B cell (primary cell): ENCODE results near the gene WNK2. TPM values are rescaled to one million over a fixed set of nuclear protein-coding genes. Genes with fewer than 3 reads are reported as not detected.

Source experiments
- ATAC-seq: fragments of 200-7000 bp; cut with Tn5 transposase; one replicate; pipeline ENCODE4 v1.10.0; 2021; ENCODE audit warnings: low read depth, mild to moderate bottlenecking, moderate number of reproducible peaks, moderate library complexity
- CTCF ChIA-PET: fragments of 350-600 bp; sonication (Branson Sonifier 250); formaldehyde crosslinking; loops from one replicate; lab custom pipeline; 2021; ENCODE audit warnings: antibody characterized with exemption, inconsistent platforms; lab: Charles Lee
- POLR2A ChIA-PET: fragments of 350-600 bp; sonication (Branson Sonifier 250); formaldehyde crosslinking; loops from one replicate; lab custom pipeline; 2021; ENCODE audit warnings: antibody characterized with exemption; lab: Charles Lee
- DNase-seq: peaks from one replicate; pipeline ENCODE4 v3.0.0; 2013
- H2AFZ ChIP-seq: 2 replicates; pipeline ENCODE4 v1.6.1; 2012; ENCODE audit warnings: mild to moderate bottlenecking, low read depth, low read length; ENCODE audit not compliant: insufficient read depth, poor library complexity, severe bottlenecking
- H3K27ac ChIP-seq, 2 donors: 1 replicate in 1 of 2; 2 replicates in 1 of 2; pipeline ENCODE4 v1.5.1; 2012 to 2013; ENCODE audit warnings: low read length in 2 of 2, mild to moderate bottlenecking in 2 of 2, moderate library complexity in 1 of 2
- H3K27me3 ChIP-seq, 4 experiments: fragments of 200-600 bp in 1 of 4; sonication (generic) in 1 of 4; replicated peaks in 1 of 4; 1 replicate in 2 of 4; 2 replicates in 2 of 4; pipeline versions ENCODE4 v1.6.1 to v1.7.0; 2013 to 2016; ENCODE audit warnings: low read length in 3 of 4, mild to moderate bottlenecking in 2 of 4, mixed read lengths in 1 of 4, moderate library complexity in 1 of 4; ENCODE audit not compliant: insufficient read depth in 4 of 4, control insufficient read depth in 3 of 4; ENCODE audit errors: control extremely low read depth in 1 of 4
- H3K36me3 ChIP-seq, 2 experiments: replicated peaks in 1 of 2; 1 replicate in 1 of 2; 2 replicates in 1 of 2; pipeline versions ENCODE4 v1.6.1 to v1.7.1; 2013; ENCODE audit warnings: low read length in 1 of 2; ENCODE audit not compliant: insufficient read depth in 2 of 2, control insufficient read depth in 1 of 2; ENCODE audit errors: control extremely low read depth in 1 of 2, extremely low read depth in 1 of 2
- H3K4me1 ChIP-seq, 2 donors: fragments of 200-600 bp in 1 of 2; sonication (generic) in 1 of 2; 1 replicate in 1 of 2; 2 replicates in 1 of 2; pipeline versions ENCODE4 v1.5.1 to v1.6.1; 2013 to 2017; ENCODE audit warnings: low read length in 2 of 2; ENCODE audit not compliant: control insufficient read depth in 2 of 2, insufficient read depth in 2 of 2
- H3K4me2 ChIP-seq: replicated peaks from 2 replicates; pipeline ENCODE3; 2012; ENCODE audit warnings: mild to moderate bottlenecking, low read depth, low read length; ENCODE audit not compliant: poor library complexity, severe bottlenecking
- H3K4me3 ChIP-seq, 5 experiments: fragments of 200-600 bp in 1 of 5; sonication (generic) in 1 of 5; 1 replicate in 3 of 5; 2 replicates in 2 of 5; pipeline versions ENCODE4 v1.5.1 to v1.7.0; 2011 to 2016; ENCODE audit warnings: low read length in 4 of 5, mild to moderate bottlenecking in 4 of 5, low read depth in 2 of 5, control low read depth in 1 of 5, moderate library complexity in 1 of 5; ENCODE audit not compliant: insufficient read depth in 1 of 5; ENCODE audit errors: control extremely low read depth in 1 of 5, extremely low read depth in 1 of 5
- H3K79me2 ChIP-seq: fragments of 200-600 bp; sonication (generic); one replicate; pipeline ENCODE4 v1.6.0; 2016; ENCODE audit warnings: low read length; ENCODE audit not compliant: control insufficient read depth, insufficient read depth
- H3K9ac ChIP-seq: fragments of 200-600 bp; sonication (generic); 2 replicates; pipeline ENCODE4 v1.6.1; 2017; ENCODE audit warnings: mild to moderate bottlenecking, low read length, moderate library complexity
- H3K9me3 ChIP-seq, 3 donors: one replicate each; pipeline versions ENCODE4 v1.6.1 to v1.7.1; 2013; ENCODE audit warnings: low read length in 2 of 3; ENCODE audit not compliant: control insufficient read depth in 2 of 3, insufficient read depth in 1 of 3; ENCODE audit errors: control extremely low read depth in 1 of 3
- H4K20me1 ChIP-seq: 2 replicates; pipeline ENCODE4 v1.6.0; 2012; ENCODE audit warnings: mild to moderate bottlenecking, low read length; ENCODE audit not compliant: insufficient read depth, control insufficient read depth, poor library complexity, severe bottlenecking
- H3K27ac Mint-ChIP-seq: one replicate; pipeline ENCODE4 v1.8.0; 2021; ENCODE audit warnings: mixed read lengths
- H3K27me3 Mint-ChIP-seq: one replicate; pipeline ENCODE4 v1.8.0; 2021; ENCODE audit warnings: mixed read lengths
- H3K4me1 Mint-ChIP-seq: one replicate; pipeline ENCODE4 v1.8.0; 2021; ENCODE audit warnings: mixed read lengths
- H3K4me3 Mint-ChIP-seq: one replicate; pipeline ENCODE4 v1.8.0; 2021; ENCODE audit warnings: mixed read lengths
- H3K9me3 Mint-ChIP-seq: one replicate; pipeline ENCODE4 v1.8.0; 2022; ENCODE audit warnings: mixed read lengths; ENCODE audit not compliant: insufficient read depth
- EZH2 ChIP-seq: IDR thresholded peaks from 2 replicates; pipeline ENCODE4 v1.6.1; 2012; ENCODE audit warnings: borderline replicate concordance, low read depth, mild to moderate bottlenecking, moderate library complexity, low read length; ENCODE audit not compliant: insufficient read depth, poor library complexity, severe bottlenecking
- WGBS: methylation state at CpG from one replicate; pipeline ENCODE4 v1.1.5; 2013; ENCODE audit warnings: missing lambda C conversion rate; ENCODE audit not compliant: insufficient coverage; 5-methylcytosine and 5-hydroxymethylcytosine counted together
- intact Hi-C: fragments of 100-400 bp; cut with micrococcal nuclease; formaldehyde crosslinking; loops from one replicate; pipeline ENCODE4 v1.10.0; 2022
- polyA plus RNA-seq: library from polyadenylated mRNA; depleted of rRNA; stranded (reverse); fragments of >200 nt; gene quantifications from 2 replicates; pipeline ENCODE4 v1.2.3, GENCODE V29; 2012
- total RNA-seq, 2 donors: library from RNA; stranded (reverse); fragments of 120-200 nt in 1 of 2; gene quantifications; 1 replicate in 1 of 2; 2 replicates in 1 of 2; pipeline versions ENCODE4 v1.2.3 to v1.2.4, GENCODE V29; 2013 to 2022
- TF ChIP-seq, protein P1 (sequence below): fragments of 200-600 bp; IDR thresholded peaks from one replicate; pipeline ENCODE4 v1.8.0; 2022; ENCODE audit warnings: antibody characterized with exemption, mild to moderate bottlenecking

WNK2 gene
- total and polyA plus RNA-seq, 2 donors (not counting 1 experiment from before 2014, with no cell fraction given), result 0.49 TPM; not detected in 1

DNA sequence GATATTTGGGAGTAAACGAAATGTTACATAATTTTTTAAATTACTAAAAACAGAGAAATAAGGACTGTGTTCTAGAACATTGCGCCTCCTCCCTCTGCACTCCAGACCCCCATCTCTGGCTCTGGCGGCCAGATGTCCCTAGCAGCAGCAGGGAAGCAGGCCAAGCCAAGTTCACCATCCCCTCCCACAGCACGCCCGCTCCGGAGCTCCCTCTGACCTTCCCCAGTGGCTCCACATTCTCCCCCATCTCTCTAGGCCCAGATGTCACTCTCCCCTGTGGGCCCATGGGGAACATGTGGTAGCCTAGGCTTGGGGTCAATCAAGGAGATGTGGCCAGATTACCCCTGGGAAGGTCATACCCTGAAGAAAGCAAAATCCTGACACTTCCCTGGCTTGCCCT lies 6.3 kb upstream of the WNK2 start:
- Histone ChIP-seq H3K36me3 (no peaks in the 10 kb centered on the region), H3K9me3 (peaks cover 0 to 5% (median 0%) of the 10 kb centered on the region in 3 donors), H4K20me1 (no peaks in the 10 kb centered on the region), H3K9ac (no peak overlapping the region), H2AFZ (no peak overlapping the region), H3K4me1 (peaks cover 0 to 3% of the 10 kb centered on the region in 2 donors), H3K4me3 (no peak overlapping the region), H3K79me2 (no peaks in the 10 kb centered on the region), H3K4me2 (no peak overlapping the region), H3K27me3 (peaks cover 0 to 16% (median 12%) of the 10 kb centered on the region in 4 experiments), H3K27ac (no peak overlapping the region)
- no peaks in the 10 kb centered on the region for H3K9me3 Mint-ChIP-seq
- DNase-seq, result no peak
- intact Hi-C loops, result no loop called here
- H3K4me3 Mint-ChIP-seq, result no peak overlapping the region
- ChIA-PET POLR2A (no interaction called here), CTCF (no interaction called here)
- WGBS, result 95% methylated on average over 2 of the region's 6 CpGs
- ATAC-seq, result no peak
- peaks cover 32% of the 10 kb centered on the region for H3K27me3 Mint-ChIP-seq
- TF ChIP-seq EZH2, result no peak
- TF ChIP-seq, protein P1, sequence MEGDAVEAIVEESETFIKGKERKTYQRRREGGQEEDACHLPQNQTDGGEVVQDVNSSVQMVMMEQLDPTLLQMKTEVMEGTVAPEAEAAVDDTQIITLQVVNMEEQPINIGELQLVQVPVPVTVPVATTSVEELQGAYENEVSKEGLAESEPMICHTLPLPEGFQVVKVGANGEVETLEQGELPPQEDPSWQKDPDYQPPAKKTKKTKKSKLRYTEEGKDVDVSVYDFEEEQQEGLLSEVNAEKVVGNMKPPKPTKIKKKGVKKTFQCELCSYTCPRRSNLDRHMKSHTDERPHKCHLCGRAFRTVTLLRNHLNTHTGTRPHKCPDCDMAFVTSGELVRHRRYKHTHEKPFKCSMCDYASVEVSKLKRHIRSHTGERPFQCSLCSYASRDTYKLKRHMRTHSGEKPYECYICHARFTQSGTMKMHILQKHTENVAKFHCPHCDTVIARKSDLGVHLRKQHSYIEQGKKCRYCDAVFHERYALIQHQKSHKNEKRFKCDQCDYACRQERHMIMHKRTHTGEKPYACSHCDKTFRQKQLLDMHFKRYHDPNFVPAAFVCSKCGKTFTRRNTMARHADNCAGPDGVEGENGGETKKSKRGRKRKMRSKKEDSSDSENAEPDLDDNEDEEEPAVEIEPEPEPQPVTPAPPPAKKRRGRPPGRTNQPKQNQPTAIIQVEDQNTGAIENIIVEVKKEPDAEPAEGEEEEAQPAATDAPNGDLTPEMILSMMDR, result no peak
- no peak overlapping the region for H3K27ac Mint-ChIP-seq
- no peaks in the 10 kb centered on the region for H3K4me1 Mint-ChIP-seq

DNA sequence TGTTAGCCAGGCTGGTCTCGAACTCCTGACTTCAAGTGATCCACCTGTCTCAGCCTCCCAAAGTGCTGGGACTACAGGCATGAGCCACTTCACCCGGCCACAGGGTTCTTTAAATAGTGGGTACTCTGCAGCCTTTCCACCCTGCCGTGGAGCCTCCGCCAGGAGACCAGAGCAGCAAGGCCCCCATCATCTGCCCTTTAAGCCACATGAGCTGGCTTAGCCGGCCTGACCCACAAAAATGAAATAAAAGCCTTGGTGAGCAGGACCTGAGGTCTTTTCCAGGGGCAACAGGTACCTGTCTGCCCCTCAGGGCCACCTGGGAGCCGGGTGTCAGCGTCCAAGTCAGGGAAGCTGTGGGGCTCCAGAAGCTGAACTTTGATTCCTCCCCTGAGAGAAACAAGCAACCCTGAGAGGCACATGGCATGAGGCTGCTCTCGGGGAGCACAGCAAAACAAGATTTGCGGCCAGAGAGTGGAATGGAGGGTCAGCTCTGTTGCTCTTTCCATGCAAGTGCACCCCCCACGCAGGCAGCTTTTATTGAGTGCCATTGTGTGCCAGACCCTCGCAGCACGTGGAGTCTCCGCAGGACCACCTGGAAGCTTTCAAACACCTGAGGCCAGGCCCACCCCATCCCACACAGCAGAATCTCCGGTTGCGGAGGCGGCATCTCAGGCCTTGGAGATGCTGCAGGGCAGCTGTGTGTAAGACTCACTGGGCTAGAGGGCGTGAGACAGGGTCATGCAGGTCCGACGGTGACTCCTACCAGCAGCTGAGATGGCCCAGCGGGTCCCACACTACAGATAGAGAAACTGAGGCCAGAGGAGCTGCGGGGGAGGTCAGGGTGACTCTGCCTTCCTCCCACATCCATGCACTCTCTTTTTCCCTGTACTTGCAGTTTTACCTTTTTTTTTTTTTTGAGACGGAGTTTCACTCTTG lies 4.8 kb upstream of the WNK2 start:
- POLR2A ChIA-PET, result interaction anchor here (0.7 kb wide), 1 partner anchor 72 kb away, joined by 6 read pairs; no protein-coding TSS in a partner anchor
- Mint-ChIP-seq H3K27ac (no peak overlapping the region), H3K4me1 (peaks cover 10% of the 10 kb centered on the region), H3K4me3 (no peak overlapping the region), H3K9me3 (no peaks in the 10 kb centered on the region), H3K27me3 (peaks cover 34% of the 10 kb centered on the region)
- WGBS, result 86% methylated on average over 20 of the region's 22 CpGs
- H3K27me3 ChIP-seq, result peaks cover 0 to 27% (median 22%) of the 10 kb centered on the region in 4 experiments
- no peaks in the 10 kb centered on the region for H4K20me1 ChIP-seq
- peaks cover 0 to 9% (median 0%) of the 10 kb centered on the region in 3 donors for H3K9me3 ChIP-seq
- no peaks in the 10 kb centered on the region for H3K79me2 ChIP-seq
- no peak overlapping the region for H3K9ac ChIP-seq
- ATAC-seq (no peak), DNase-seq (no peak)
- H3K27ac ChIP-seq, result no peak overlapping the region
- H3K36me3 ChIP-seq, result no peaks in the 10 kb centered on the region
- peaks cover 9 to 14% of the 10 kb centered on the region in 2 donors for H3K4me1 ChIP-seq
- TF ChIP-seq EZH2, result no peak
- TF ChIP-seq, protein P1, result no peak
- no peak overlapping the region for H3K4me3 ChIP-seq
- H2AFZ ChIP-seq, result no peak overlapping the region
- intact Hi-C loops, result no loop called here
- H3K4me2 ChIP-seq, result no peak overlapping the region
- CTCF ChIA-PET, result interaction anchor here (0.5 to 0.6 kb wide), 2 partner anchors 62 to 392 kb away, joined by 3 to 4 read pairs; no protein-coding TSS in a partner anchor
